HCT116 (cell line): ENCODE measurements around the gene BTBD9. TPM values are rescaled to one million over a fixed set of nuclear protein-coding genes. Genes with fewer than 3 reads are reported as not detected.

Experiments
- ATAC-seq: fragments of 200-7000 bp; cut with Tn5 transposase; 2 replicates; pipeline ENCODE4 v1.9.1; 2020; ENCODE audit warnings: mild to moderate bottlenecking, moderate library complexity
- BruUV-seq: library from RNA; stranded (reverse); fragments of 400-500 nt; replicated peaks from 2 replicates; lab custom pipeline; 2021; lab: Mats Ljungman, UMichigan
- CTCF ChIA-PET: fragments of 300-600 bp; sonication (Branson Sonifier 250); formaldehyde crosslinking; loops from one replicate; lab custom pipeline; 2021; ENCODE audit warnings: antibody characterized with exemption; lab: Charles Lee
- POLR2A ChIA-PET: fragments of 300-600, 350-600 bp; sonication (Branson Sonifier 250); formaldehyde crosslinking; loops from one replicate; lab custom pipeline; 2021; ENCODE audit warnings: antibody characterized with exemption; lab: Charles Lee
- RAD21 ChIA-PET, 2 experiments: fragments of 300-600 bp; sonication (Branson Sonifier 250); formaldehyde crosslinking; loops; one replicate each; lab custom pipeline; 2023; ENCODE audit warnings: low total read pairs in 2 of 2; ENCODE audit not compliant: uncharacterized antibody in 2 of 2, unreplicated experiment in 2 of 2, low non-redundant PET in 1 of 2; lab: Charles Lee
- DNase-seq: peaks from one replicate; pipeline ENCODE4 v3.0.0-alpha.2; 2010; ENCODE audit warnings: low read depth, low spot score
- H2AFZ ChIP-seq: fragments of 200-600 bp; shearing (Covaris generic), sonication (generic); 2 replicates; pipeline ENCODE4 v1.6.1; 2017; ENCODE audit warnings: low read depth, mixed run types, mixed read lengths, antibody characterized with exemption, low read length; ENCODE audit not compliant: poor library complexity, severe bottlenecking
- H3K27ac ChIP-seq: 2 replicates; pipeline ENCODE4 v1.5.1; 2012; ENCODE audit warnings: low read depth, low read length
- H3K27me3 ChIP-seq: fragments of 200-600 bp; sonication (generic); 2 replicates; pipeline ENCODE4 v1.6.1; 2016; ENCODE audit warnings: mixed run types, low read length, mixed read lengths; ENCODE audit not compliant: insufficient read depth
- H3K36me3 ChIP-seq, 2 experiments: fragments of 200-500 bp in 1 of 2; fragments of 200-600 bp in 1 of 2; sonication (Bioruptor generic) in 1 of 2; sonication (generic) in 1 of 2; 2 replicates each; pipeline versions ENCODE4 v1.5.1 to v1.6.1; 2014 to 2016; ENCODE audit warnings: low read length in 2 of 2, inconsistent platforms in 1 of 2, mixed read lengths in 1 of 2, mixed run types in 1 of 2; ENCODE audit not compliant: insufficient read depth in 2 of 2, control insufficient read depth in 1 of 2
- H3K4me1 ChIP-seq, 2 experiments: fragments of 200-600 bp in 1 of 2; sonication (generic) in 1 of 2; 2 replicates each; pipeline versions ENCODE4 v1.5.1 to v1.6.1; 2012 to 2017; ENCODE audit warnings: low read length in 2 of 2, inconsistent platforms in 1 of 2, mild to moderate bottlenecking in 1 of 2, mixed read lengths in 1 of 2, mixed run types in 1 of 2, moderate library complexity in 1 of 2; ENCODE audit not compliant: insufficient read depth in 2 of 2, control insufficient read depth in 1 of 2
- H3K4me2 ChIP-seq: fragments of 200-600 bp; sonication (generic); 2 replicates; pipeline ENCODE4 v1.6.1; 2017; ENCODE audit warnings: mixed run types, low read length, mixed read lengths
- H3K4me3 ChIP-seq, 2 experiments: fragments of 200-600 bp in 1 of 2; sonication (generic) in 1 of 2; replicated peaks in 1 of 2; 2 replicates each; pipeline ENCODE4 v1.5.1; 2011 to 2016; ENCODE audit warnings: low read length in 2 of 2, control low read depth in 1 of 2, low read depth in 1 of 2, mild to moderate bottlenecking in 1 of 2, mixed read lengths in 1 of 2, mixed run types in 1 of 2
- H3K79me2 ChIP-seq: fragments of 200-600 bp; sonication (generic); 2 replicates; pipeline ENCODE4 v1.6.1; 2017; ENCODE audit warnings: mild to moderate bottlenecking, mixed run types, low read length, moderate library complexity, mixed read lengths; ENCODE audit not compliant: insufficient read depth
- H3K9ac ChIP-seq: fragments of 200-600 bp; sonication (generic); 2 replicates; pipeline ENCODE4 v1.6.1; 2016; ENCODE audit warnings: low read length, mixed read lengths
- H3K9me2 ChIP-seq: fragments of 200-600 bp; sonication (generic), shearing (Covaris generic); 2 replicates; pipeline ENCODE4 v1.6.1; 2017; ENCODE audit warnings: mixed run types, mild to moderate bottlenecking, moderate library complexity; ENCODE audit not compliant: insufficient read depth
- H3K9me3 ChIP-seq, 2 experiments: fragments of 200-500 bp in 1 of 2; fragments of 200-600 bp in 1 of 2; sonication (Bioruptor generic) in 1 of 2; sonication (generic) in 1 of 2; 2 replicates each; pipeline ENCODE4 v1.6.1; 2014 to 2017; ENCODE audit warnings: low read length in 2 of 2, mixed read lengths in 2 of 2, inconsistent platforms in 1 of 2, low read depth in 1 of 2, mild to moderate bottlenecking in 1 of 2, mixed run types in 1 of 2, moderate library complexity in 1 of 2; ENCODE audit not compliant: control insufficient read depth in 1 of 2, insufficient read depth in 1 of 2
- H4K20me1 ChIP-seq: fragments of 200-600 bp; sonication (generic), shearing (Covaris generic); 2 replicates; pipeline ENCODE4 v1.6.1; 2017; ENCODE audit warnings: mixed run types, mild to moderate bottlenecking, moderate library complexity; ENCODE audit not compliant: insufficient read depth
- CBX3 ChIP-seq: IDR thresholded peaks from 2 replicates; pipeline ENCODE4 v1.6.1; 2012; ENCODE audit warnings: low read depth
- CEBPB ChIP-seq: IDR thresholded peaks from 2 replicates; pipeline ENCODE4 v1.6.1; 2012; ENCODE audit warnings: low read depth
- EGR1 ChIP-seq: IDR thresholded peaks from 2 replicates; pipeline ENCODE4 v1.6.1; 2012; ENCODE audit warnings: low read depth
- ELF1 ChIP-seq: IDR thresholded peaks from 2 replicates; pipeline ENCODE4 v1.6.1; 2012; ENCODE audit warnings: low read depth, borderline replicate concordance
- EZH2 ChIP-seq: fragments of 200-600 bp; sonication (generic); IDR thresholded peaks from 2 replicates; pipeline ENCODE4 v1.6.1; 2017; ENCODE audit warnings: antibody characterized with exemption, mixed run types
- EZH2phosphoT487 ChIP-seq: fragments of 200-600 bp; IDR thresholded peaks from 2 replicates; pipeline ENCODE4 v1.6.1; 2018; ENCODE audit warnings: antibody characterized with exemption, borderline replicate concordance
- FOSL1 ChIP-seq: IDR thresholded peaks from 2 replicates; pipeline ENCODE4 v1.6.1; 2012; ENCODE audit warnings: low read depth
- JUND ChIP-seq: IDR thresholded peaks from 2 replicates; pipeline ENCODE4 v1.6.1; 2012
- POLR2A ChIP-seq: IDR thresholded peaks from 2 replicates; pipeline ENCODE4 v1.7.0; 2011; ENCODE audit warnings: borderline replicate concordance; ENCODE audit not compliant: insufficient read depth, insufficient read length; ENCODE audit errors: extremely low read depth
- POLR2AphosphoS5 ChIP-seq: IDR thresholded peaks from 2 replicates; pipeline ENCODE4 v1.6.1; 2011; ENCODE audit warnings: mild to moderate bottlenecking, low read depth, low read length, moderate library complexity
- RAD21 ChIP-seq: IDR thresholded peaks from 2 replicates; pipeline ENCODE4 v1.6.1; 2012; ENCODE audit warnings: low read depth, mild to moderate bottlenecking
- SP1 ChIP-seq: IDR thresholded peaks from 2 replicates; pipeline ENCODE4 v1.6.1; 2012; ENCODE audit warnings: low read depth
- SRF ChIP-seq: IDR thresholded peaks from 2 replicates; pipeline ENCODE4 v1.6.1; 2012; ENCODE audit warnings: low read depth
- TCF7L2 ChIP-seq: IDR thresholded peaks from 2 replicates; pipeline ENCODE4 v1.7.0; 2011; ENCODE audit warnings: borderline replicate concordance, inconsistent platforms; ENCODE audit not compliant: insufficient read depth, insufficient read length; ENCODE audit errors: extremely low read depth
- YY1 ChIP-seq: IDR thresholded peaks from 2 replicates; pipeline ENCODE4 v1.6.1; 2011; ENCODE audit warnings: low read length, low read depth, moderate library complexity, mild to moderate bottlenecking; ENCODE audit not compliant: insufficient replicate concordance; ENCODE audit errors: extremely low read depth
- ZFX ChIP-seq: fragments of 450-650 bp; IDR thresholded peaks from 2 replicates; pipeline ENCODE4 v1.6.1; 2017
- intact Hi-C: fragments of 100-400 bp; cut with micrococcal nuclease; formaldehyde crosslinking; loops from 2 replicates; pipeline ENCODE4 v1.10.0; 2022
- total RNA-seq: library from RNA; stranded (reverse); gene quantifications from one replicate; pipeline ENCODE4 v1.2.1, GENCODE V29; 2021; ENCODE audit not compliant: unreplicated experiment
- TF ChIP-seq, protein P1 (sequence below): IDR thresholded peaks from 2 replicates; pipeline ENCODE4 v1.6.1; 2011; ENCODE audit warnings: mild to moderate bottlenecking, low read length, moderate library complexity; ENCODE audit not compliant: insufficient replicate concordance; ENCODE audit errors: extremely low read depth
- TF ChIP-seq, protein P2 (sequence below), 3 experiments: fragments of 200-600 bp in 1 of 3; sonication (generic) in 1 of 3; IDR thresholded peaks in 2 of 3; conservative IDR thresholded peaks in 1 of 3; 2 replicates each; pipeline ENCODE4 v1.5.1; 2012 to 2017; ENCODE audit warnings: low read depth in 2 of 3, low read length in 2 of 3, antibody characterized with exemption in 1 of 3, borderline replicate concordance in 1 of 3, control low read depth in 1 of 3, mild to moderate bottlenecking in 1 of 3, mixed read lengths in 1 of 3, mixed run types in 1 of 3, moderate library complexity in 1 of 3; ENCODE audit not compliant: insufficient read depth in 1 of 3
- TF ChIP-seq, protein P3 (sequence below): IDR thresholded peaks from 2 replicates; pipeline ENCODE4 v1.6.1; 2012
- TF ChIP-seq, protein P4 (sequence below): IDR thresholded peaks from 2 replicates; pipeline ENCODE4 v1.6.1; 2012

BTBD9 gene
- total RNA-seq, 1 experiment from 2014 or later: 10.9 TPM

DNA sequence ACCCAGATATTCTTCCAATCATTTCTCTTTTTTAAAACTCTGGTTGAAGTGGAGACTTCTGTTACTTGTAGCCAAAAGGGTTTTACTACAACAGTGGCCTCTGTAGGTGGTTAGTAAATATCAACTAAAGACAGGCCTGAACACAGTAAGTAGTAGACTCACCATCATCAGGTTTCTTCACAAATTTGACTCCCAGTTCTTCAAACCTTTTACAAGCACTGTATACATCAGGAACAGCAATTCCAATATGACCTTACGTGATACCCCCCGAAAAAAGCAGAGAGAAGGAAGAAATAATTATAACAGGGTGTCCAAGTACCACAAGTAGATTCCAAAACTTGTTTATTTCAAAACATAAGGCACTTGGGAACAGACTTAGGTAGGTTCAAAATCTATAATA is 42.1 kb upstream of the BTBD9 start:
- H3K4me2 ChIP-seq: no peak overlapping the region
- H3K9me2 ChIP-seq: no peaks in the 10 kb centered on the region
- H3K9ac ChIP-seq: no peak overlapping the region
- BruUV-seq: no TSS peak
- ATAC-seq (no peak), DNase-seq (no peak)
- H2AFZ ChIP-seq: no peak overlapping the region
- H3K79me2 ChIP-seq: peaks cover 26% of the 10 kb centered on the region
- intact Hi-C loops: no loop called here
- H3K4me3 ChIP-seq: no peak overlapping the region
- peaks cover 31 to 44% of the 10 kb centered on the region in 2 experiments for H3K36me3 ChIP-seq
- H3K9me3 ChIP-seq: no peaks in the 10 kb centered on the region
- H3K27ac ChIP-seq: no peak overlapping the region
- no peak for TF ChIP-seq CBX3
- TF ChIP-seq FOSL1: no peak
- TF ChIP-seq JUND: no peak
- no peak for TF ChIP-seq EZH2phosphoT487
- TF ChIP-seq SRF: no peak
- TF ChIP-seq SP1: no peak
- TF ChIP-seq CEBPB: no peak
- TF ChIP-seq RAD21: no peak
- TF ChIP-seq POLR2A: no peak
- TF ChIP-seq TCF7L2: no peak
- TF ChIP-seq EGR1: no peak
- no peak for TF ChIP-seq EZH2
- no peak for TF ChIP-seq YY1
- TF ChIP-seq, protein P1, sequence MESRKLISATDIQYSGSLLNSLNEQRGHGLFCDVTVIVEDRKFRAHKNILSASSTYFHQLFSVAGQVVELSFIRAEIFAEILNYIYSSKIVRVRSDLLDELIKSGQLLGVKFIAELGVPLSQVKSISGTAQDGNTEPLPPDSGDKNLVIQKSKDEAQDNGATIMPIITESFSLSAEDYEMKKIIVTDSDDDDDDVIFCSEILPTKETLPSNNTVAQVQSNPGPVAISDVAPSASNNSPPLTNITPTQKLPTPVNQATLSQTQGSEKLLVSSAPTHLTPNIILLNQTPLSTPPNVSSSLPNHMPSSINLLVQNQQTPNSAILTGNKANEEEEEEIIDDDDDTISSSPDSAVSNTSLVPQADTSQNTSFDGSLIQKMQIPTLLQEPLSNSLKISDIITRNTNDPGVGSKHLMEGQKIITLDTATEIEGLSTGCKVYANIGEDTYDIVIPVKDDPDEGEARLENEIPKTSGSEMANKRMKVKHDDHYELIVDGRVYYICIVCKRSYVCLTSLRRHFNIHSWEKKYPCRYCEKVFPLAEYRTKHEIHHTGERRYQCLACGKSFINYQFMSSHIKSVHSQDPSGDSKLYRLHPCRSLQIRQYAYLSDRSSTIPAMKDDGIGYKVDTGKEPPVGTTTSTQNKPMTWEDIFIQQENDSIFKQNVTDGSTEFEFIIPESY: no peak
- TF ChIP-seq, protein P2, sequence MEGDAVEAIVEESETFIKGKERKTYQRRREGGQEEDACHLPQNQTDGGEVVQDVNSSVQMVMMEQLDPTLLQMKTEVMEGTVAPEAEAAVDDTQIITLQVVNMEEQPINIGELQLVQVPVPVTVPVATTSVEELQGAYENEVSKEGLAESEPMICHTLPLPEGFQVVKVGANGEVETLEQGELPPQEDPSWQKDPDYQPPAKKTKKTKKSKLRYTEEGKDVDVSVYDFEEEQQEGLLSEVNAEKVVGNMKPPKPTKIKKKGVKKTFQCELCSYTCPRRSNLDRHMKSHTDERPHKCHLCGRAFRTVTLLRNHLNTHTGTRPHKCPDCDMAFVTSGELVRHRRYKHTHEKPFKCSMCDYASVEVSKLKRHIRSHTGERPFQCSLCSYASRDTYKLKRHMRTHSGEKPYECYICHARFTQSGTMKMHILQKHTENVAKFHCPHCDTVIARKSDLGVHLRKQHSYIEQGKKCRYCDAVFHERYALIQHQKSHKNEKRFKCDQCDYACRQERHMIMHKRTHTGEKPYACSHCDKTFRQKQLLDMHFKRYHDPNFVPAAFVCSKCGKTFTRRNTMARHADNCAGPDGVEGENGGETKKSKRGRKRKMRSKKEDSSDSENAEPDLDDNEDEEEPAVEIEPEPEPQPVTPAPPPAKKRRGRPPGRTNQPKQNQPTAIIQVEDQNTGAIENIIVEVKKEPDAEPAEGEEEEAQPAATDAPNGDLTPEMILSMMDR (IDR thresholded peaks at IDR 0.05 in 2 of 3, conservative IDR thresholded peaks at IDR 0.05 in 1 of 3; ENCODE audit: borderline replicate concordance in 1 of 3, insufficient read depth in 1 of 3, low read depth in 2 of 3, low read length in 2 of 3): no peak
- TF ChIP-seq, protein P3, sequence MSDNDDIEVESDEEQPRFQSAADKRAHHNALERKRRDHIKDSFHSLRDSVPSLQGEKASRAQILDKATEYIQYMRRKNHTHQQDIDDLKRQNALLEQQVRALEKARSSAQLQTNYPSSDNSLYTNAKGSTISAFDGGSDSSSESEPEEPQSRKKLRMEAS: no peak
- TF ChIP-seq POLR2AphosphoS5: no peak
- no peak for TF ChIP-seq ELF1
- no peak for TF ChIP-seq ZFX
- TF ChIP-seq, protein P4, sequence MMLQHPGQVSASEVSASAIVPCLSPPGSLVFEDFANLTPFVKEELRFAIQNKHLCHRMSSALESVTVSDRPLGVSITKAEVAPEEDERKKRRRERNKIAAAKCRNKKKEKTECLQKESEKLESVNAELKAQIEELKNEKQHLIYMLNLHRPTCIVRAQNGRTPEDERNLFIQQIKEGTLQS: no peak
- ChIA-PET CTCF (no interaction called here), RAD21 (no interaction called here), POLR2A (no interaction called here)
- no peaks in the 10 kb centered on the region for H3K4me1 ChIP-seq
- H4K20me1 ChIP-seq: 0 out of 2 replicates have a peak, but pooled peaks cover 5% of the 10 kb centered on the region
- no peaks in the 10 kb centered on the region for H3K27me3 ChIP-seq
